HEK293 (cell line): ENCODE measurements around the gene CD300E.
A peak's percentile ranks its signal among the peaks of the same experiment; 100 is the strongest.

Experiments
- EGR2 ChIP-seq: fragments of 450-650 bp; formaldehyde crosslinking; IDR thresholded peaks from 2 replicates; pipeline ENCODE4 v1.5.1; 2016; ENCODE audit warnings: low read depth, missing biosample characterization, missing genetic modification characterization
- RBAK ChIP-seq: fragments of 450-650 bp; formaldehyde crosslinking; IDR thresholded peaks from 2 replicates; pipeline ENCODE4 v1.5.1; 2016; ENCODE audit warnings: missing biosample characterization, missing genetic modification characterization
- SCRT1 ChIP-seq: fragments of 450-650 bp; formaldehyde crosslinking; IDR thresholded peaks from 2 replicates; pipeline ENCODE4 v1.5.1; 2016; ENCODE audit warnings: missing biosample characterization, missing genetic modification characterization, borderline replicate concordance
- SCRT2 ChIP-seq: fragments of 450-650 bp; formaldehyde crosslinking; IDR thresholded peaks from 2 replicates; pipeline ENCODE4 v1.5.1; 2016; ENCODE audit warnings: missing biosample characterization, missing genetic modification characterization
- YY1 ChIP-seq: fragments of 450-650 bp; formaldehyde crosslinking; IDR thresholded peaks from 2 replicates; pipeline ENCODE4 v1.5.1; 2018; ENCODE audit warnings: missing biosample characterization, missing genetic modification characterization
- ZBTB8A ChIP-seq: fragments of 450-650 bp; formaldehyde crosslinking; IDR thresholded peaks from 2 replicates; pipeline ENCODE4 v1.5.1; 2016; ENCODE audit warnings: missing biosample characterization, missing genetic modification characterization
- ZFHX2 ChIP-seq: fragments of 450-650 bp; formaldehyde crosslinking; conservative IDR thresholded peaks from 2 replicates; pipeline ENCODE4 v1.5.1; 2016; ENCODE audit warnings: missing biosample characterization, missing genetic modification characterization
- ZNF10 ChIP-seq: fragments of 450-650 bp; formaldehyde crosslinking; IDR thresholded peaks from 2 replicates; pipeline ENCODE4 v1.5.1; 2017; ENCODE audit warnings: missing biosample characterization, missing genetic modification characterization
- ZNF146 ChIP-seq: fragments of 450-650 bp; formaldehyde crosslinking; IDR thresholded peaks from 2 replicates; pipeline ENCODE4 v1.5.1; 2016; ENCODE audit warnings: missing biosample characterization, missing genetic modification characterization
- ZNF248 ChIP-seq: fragments of 450-650 bp; formaldehyde crosslinking; IDR thresholded peaks from 2 replicates; pipeline ENCODE4 v1.5.1; 2017; ENCODE audit warnings: missing biosample characterization, missing genetic modification characterization
- ZNF324 ChIP-seq: fragments of 450-650 bp; formaldehyde crosslinking; IDR thresholded peaks from 2 replicates; pipeline ENCODE4 v1.5.1; 2016; ENCODE audit warnings: missing biosample characterization, missing genetic modification characterization
- ZNF501 ChIP-seq: fragments of 450-650 bp; formaldehyde crosslinking; IDR thresholded peaks from 2 replicates; pipeline ENCODE4 v1.5.1; 2016; ENCODE audit warnings: missing biosample characterization, missing genetic modification characterization
- ZNF544 ChIP-seq: fragments of 450-650 bp; formaldehyde crosslinking; IDR thresholded peaks from 2 replicates; pipeline ENCODE4 v1.5.0; 2017; ENCODE audit warnings: missing biosample characterization, missing genetic modification characterization
- ZNF571 ChIP-seq: fragments of 450-650 bp; formaldehyde crosslinking; IDR thresholded peaks from 2 replicates; pipeline ENCODE4 v1.5.0; 2017; ENCODE audit warnings: missing biosample characterization, missing genetic modification characterization
- ZNF701 ChIP-seq: fragments of 450-650 bp; formaldehyde crosslinking; IDR thresholded peaks from 2 replicates; pipeline ENCODE4 v1.5.1; 2016; ENCODE audit warnings: missing biosample characterization, missing genetic modification characterization
- ZNF776 ChIP-seq: fragments of 450-650 bp; formaldehyde crosslinking; IDR thresholded peaks from 2 replicates; pipeline ENCODE4 v1.5.0; 2017; ENCODE audit warnings: missing biosample characterization, missing genetic modification characterization, borderline replicate concordance
- ZSCAN23 ChIP-seq: fragments of 450-650 bp; formaldehyde crosslinking; IDR thresholded peaks from 2 replicates; pipeline ENCODE4 v1.5.1; 2016; ENCODE audit warnings: missing biosample characterization, missing genetic modification characterization
- TF ChIP-seq, protein P1 (sequence below): fragments of 450-650 bp; formaldehyde crosslinking; IDR thresholded peaks from 2 replicates; pipeline ENCODE4 v1.5.1; 2016; ENCODE audit warnings: missing biosample characterization, missing genetic modification characterization, low read depth
- TF ChIP-seq, protein P2 (sequence below): fragments of 450-650 bp; formaldehyde crosslinking; IDR thresholded peaks from 2 replicates; pipeline ENCODE4 v1.5.1; 2016; ENCODE audit warnings: missing biosample characterization, missing genetic modification characterization
- TF ChIP-seq, protein P3 (sequence below): fragments of 450-650 bp; formaldehyde crosslinking; IDR thresholded peaks from 2 replicates; pipeline ENCODE4 v1.5.1; 2016; ENCODE audit warnings: missing biosample characterization, missing genetic modification characterization
- TF ChIP-seq, protein P4 (sequence below): fragments of 450-650 bp; formaldehyde crosslinking; IDR thresholded peaks from 2 replicates; pipeline ENCODE4 v1.5.1; 2017; ENCODE audit warnings: missing biosample characterization, missing genetic modification characterization
- TF ChIP-seq, protein P5 (sequence below): fragments of 450-650 bp; formaldehyde crosslinking; IDR thresholded peaks from 2 replicates; pipeline ENCODE4 v1.5.0; 2017; ENCODE audit warnings: missing biosample characterization, missing genetic modification characterization, borderline replicate concordance
- TF ChIP-seq, protein P6 (sequence below): fragments of 450-650 bp; formaldehyde crosslinking; IDR thresholded peaks from 2 replicates; pipeline ENCODE4 v1.5.1; 2016; ENCODE audit warnings: missing biosample characterization, missing genetic modification characterization, borderline replicate concordance

Gene CD300E

DNA sequence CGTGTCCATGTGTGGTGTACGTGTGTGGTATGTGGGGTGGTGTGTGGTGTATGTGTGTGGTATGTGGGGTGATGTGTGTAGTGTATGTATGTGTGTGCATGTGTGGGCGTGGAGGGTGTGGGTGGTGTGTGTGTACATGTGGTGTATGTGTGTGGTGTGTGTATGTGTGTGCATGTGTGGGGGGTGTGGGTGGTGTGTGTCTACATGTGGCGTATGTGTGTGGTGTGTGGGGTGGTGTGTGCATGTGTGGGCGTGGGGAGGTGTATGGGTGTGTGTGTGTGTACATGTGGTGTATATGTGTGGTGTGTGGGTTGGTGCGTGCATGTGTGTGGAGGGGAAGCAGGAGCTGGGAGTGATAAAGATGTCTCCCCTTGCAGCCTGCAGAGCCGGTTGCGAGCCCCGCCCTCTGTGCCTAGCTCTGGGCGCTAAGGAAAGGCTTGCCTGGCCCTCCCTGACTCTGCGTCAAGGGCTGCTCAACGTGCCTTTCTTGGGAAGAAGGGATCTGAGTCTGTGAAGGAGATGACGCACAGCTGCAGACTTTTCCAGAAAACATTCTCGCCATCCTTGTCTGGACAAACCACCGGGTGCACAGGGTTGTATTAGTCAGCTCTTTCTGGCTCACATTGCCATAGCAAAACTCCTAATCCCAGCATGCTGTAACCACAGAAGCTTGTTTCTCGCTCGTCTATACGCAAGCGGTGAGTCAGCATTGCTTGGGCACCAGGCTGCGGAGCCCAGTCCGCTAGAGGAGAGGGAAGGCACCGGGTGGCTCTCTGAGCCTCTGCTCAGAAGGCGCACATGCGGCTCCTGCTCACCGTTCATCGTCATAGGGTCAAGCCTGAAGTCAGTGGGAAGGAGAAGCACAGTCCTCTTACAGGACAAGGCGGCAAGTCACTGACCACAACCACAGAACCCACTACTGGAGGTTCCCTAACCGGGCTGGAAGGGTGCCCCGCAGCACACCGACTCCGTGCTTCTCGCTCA, 54.2 kb downstream of the CD300E start (continued):
- TF ChIP-seq, protein P1, sequence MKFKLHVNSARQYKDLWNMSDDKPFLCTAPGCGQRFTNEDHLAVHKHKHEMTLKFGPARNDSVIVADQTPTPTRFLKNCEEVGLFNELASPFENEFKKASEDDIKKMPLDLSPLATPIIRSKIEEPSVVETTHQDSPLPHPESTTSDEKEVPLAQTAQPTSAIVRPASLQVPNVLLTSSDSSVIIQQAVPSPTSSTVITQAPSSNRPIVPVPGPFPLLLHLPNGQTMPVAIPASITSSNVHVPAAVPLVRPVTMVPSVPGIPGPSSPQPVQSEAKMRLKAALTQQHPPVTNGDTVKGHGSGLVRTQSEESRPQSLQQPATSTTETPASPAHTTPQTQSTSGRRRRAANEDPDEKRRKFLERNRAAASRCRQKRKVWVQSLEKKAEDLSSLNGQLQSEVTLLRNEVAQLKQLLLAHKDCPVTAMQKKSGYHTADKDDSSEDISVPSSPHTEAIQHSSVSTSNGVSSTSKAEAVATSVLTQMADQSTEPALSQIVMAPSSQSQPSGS (tag by site-specific recombination) = no peak
- TF ChIP-seq SCRT2 (tag by site-specific recombination) (no peak), ZNF146 (tag by site-specific recombination) (no peak), EGR2 (tag by site-specific recombination) (peak; percentile 99), ZNF10 (no peak), ZNF544 (tag by site-specific recombination) (no peak), SCRT1 (tag by site-specific recombination) (no peak), ZNF248 (tag by site-specific recombination) (no peak), RBAK (tag by site-specific recombination) (no peak), ZSCAN23 (tag by site-specific recombination) (no peak), ZNF701 (tag by site-specific recombination) (no peak), ZNF776 (no peak), ZNF324 (tag by site-specific recombination) (no peak), ZNF501 (tag by site-specific recombination) (no peak), ZNF571 (no peak), ZFHX2 (tag by site-specific recombination) (peak; percentile 99), ZBTB8A (tag by site-specific recombination) (no peak), YY1 (tag by site-specific recombination) (no peak)
- TF ChIP-seq, protein P2, sequence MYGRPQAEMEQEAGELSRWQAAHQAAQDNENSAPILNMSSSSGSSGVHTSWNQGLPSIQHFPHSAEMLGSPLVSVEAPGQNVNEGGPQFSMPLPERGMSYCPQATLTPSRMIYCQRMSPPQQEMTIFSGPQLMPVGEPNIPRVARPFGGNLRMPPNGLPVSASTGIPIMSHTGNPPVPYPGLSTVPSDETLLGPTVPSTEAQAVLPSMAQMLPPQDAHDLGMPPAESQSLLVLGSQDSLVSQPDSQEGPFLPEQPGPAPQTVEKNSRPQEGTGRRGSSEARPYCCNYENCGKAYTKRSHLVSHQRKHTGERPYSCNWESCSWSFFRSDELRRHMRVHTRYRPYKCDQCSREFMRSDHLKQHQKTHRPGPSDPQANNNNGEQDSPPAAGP = no peak
- TF ChIP-seq, protein P3, sequence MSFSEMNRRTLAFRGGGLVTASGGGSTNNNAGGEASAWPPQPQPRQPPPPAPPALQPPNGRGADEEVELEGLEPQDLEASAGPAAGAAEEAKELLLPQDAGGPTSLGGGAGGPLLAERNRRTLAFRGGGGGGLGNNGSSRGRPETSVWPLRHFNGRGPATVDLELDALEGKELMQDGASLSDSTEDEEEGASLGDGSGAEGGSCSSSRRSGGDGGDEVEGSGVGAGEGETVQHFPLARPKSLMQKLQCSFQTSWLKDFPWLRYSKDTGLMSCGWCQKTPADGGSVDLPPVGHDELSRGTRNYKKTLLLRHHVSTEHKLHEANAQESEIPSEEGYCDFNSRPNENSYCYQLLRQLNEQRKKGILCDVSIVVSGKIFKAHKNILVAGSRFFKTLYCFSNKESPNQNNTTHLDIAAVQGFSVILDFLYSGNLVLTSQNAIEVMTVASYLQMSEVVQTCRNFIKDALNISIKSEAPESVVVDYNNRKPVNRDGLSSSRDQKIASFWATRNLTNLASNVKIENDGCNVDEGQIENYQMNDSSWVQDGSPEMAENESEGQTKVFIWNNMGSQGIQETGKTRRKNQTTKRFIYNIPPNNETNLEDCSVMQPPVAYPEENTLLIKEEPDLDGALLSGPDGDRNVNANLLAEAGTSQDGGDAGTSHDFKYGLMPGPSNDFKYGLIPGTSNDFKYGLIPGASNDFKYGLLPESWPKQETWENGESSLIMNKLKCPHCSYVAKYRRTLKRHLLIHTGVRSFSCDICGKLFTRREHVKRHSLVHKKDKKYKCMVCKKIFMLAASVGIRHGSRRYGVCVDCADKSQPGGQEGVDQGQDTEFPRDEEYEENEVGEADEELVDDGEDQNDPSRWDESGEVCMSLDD (tag by site-specific recombination) = no peak
- TF ChIP-seq, protein P4, sequence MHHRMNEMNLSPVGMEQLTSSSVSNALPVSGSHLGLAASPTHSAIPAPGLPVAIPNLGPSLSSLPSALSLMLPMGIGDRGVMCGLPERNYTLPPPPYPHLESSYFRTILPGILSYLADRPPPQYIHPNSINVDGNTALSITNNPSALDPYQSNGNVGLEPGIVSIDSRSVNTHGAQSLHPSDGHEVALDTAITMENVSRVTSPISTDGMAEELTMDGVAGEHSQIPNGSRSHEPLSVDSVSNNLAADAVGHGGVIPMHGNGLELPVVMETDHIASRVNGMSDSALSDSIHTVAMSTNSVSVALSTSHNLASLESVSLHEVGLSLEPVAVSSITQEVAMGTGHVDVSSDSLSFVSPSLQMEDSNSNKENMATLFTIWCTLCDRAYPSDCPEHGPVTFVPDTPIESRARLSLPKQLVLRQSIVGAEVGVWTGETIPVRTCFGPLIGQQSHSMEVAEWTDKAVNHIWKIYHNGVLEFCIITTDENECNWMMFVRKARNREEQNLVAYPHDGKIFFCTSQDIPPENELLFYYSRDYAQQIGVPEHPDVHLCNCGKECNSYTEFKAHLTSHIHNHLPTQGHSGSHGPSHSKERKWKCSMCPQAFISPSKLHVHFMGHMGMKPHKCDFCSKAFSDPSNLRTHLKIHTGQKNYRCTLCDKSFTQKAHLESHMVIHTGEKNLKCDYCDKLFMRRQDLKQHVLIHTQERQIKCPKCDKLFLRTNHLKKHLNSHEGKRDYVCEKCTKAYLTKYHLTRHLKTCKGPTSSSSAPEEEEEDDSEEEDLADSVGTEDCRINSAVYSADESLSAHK (tag by site-specific recombination) = no peak
- TF ChIP-seq, protein P5, sequence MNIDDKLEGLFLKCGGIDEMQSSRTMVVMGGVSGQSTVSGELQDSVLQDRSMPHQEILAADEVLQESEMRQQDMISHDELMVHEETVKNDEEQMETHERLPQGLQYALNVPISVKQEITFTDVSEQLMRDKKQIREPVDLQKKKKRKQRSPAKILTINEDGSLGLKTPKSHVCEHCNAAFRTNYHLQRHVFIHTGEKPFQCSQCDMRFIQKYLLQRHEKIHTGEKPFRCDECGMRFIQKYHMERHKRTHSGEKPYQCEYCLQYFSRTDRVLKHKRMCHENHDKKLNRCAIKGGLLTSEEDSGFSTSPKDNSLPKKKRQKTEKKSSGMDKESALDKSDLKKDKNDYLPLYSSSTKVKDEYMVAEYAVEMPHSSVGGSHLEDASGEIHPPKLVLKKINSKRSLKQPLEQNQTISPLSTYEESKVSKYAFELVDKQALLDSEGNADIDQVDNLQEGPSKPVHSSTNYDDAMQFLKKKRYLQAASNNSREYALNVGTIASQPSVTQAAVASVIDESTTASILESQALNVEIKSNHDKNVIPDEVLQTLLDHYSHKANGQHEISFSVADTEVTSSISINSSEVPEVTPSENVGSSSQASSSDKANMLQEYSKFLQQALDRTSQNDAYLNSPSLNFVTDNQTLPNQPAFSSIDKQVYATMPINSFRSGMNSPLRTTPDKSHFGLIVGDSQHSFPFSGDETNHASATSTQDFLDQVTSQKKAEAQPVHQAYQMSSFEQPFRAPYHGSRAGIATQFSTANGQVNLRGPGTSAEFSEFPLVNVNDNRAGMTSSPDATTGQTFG = 0 out of 2 replicates have a peak, but pooled peaks have one; percentile 11
- TF ChIP-seq, protein P6, sequence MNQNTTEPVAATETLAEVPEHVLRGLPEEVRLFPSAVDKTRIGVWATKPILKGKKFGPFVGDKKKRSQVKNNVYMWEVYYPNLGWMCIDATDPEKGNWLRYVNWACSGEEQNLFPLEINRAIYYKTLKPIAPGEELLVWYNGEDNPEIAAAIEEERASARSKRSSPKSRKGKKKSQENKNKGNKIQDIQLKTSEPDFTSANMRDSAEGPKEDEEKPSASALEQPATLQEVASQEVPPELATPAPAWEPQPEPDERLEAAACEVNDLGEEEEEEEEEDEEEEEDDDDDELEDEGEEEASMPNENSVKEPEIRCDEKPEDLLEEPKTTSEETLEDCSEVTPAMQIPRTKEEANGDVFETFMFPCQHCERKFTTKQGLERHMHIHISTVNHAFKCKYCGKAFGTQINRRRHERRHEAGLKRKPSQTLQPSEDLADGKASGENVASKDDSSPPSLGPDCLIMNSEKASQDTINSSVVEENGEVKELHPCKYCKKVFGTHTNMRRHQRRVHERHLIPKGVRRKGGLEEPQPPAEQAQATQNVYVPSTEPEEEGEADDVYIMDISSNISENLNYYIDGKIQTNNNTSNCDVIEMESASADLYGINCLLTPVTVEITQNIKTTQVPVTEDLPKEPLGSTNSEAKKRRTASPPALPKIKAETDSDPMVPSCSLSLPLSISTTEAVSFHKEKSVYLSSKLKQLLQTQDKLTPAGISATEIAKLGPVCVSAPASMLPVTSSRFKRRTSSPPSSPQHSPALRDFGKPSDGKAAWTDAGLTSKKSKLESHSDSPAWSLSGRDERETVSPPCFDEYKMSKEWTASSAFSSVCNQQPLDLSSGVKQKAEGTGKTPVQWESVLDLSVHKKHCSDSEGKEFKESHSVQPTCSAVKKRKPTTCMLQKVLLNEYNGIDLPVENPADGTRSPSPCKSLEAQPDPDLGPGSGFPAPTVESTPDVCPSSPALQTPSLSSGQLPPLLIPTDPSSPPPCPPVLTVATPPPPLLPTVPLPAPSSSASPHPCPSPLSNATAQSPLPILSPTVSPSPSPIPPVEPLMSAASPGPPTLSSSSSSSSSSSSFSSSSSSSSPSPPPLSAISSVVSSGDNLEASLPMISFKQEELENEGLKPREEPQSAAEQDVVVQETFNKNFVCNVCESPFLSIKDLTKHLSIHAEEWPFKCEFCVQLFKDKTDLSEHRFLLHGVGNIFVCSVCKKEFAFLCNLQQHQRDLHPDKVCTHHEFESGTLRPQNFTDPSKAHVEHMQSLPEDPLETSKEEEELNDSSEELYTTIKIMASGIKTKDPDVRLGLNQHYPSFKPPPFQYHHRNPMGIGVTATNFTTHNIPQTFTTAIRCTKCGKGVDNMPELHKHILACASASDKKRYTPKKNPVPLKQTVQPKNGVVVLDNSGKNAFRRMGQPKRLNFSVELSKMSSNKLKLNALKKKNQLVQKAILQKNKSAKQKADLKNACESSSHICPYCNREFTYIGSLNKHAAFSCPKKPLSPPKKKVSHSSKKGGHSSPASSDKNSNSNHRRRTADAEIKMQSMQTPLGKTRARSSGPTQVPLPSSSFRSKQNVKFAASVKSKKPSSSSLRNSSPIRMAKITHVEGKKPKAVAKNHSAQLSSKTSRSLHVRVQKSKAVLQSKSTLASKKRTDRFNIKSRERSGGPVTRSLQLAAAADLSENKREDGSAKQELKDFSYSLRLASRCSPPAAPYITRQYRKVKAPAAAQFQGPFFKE (tag by site-specific recombination) = no peak
